ENCODE results near the gene FOXB1. TPM values are rescaled to one million over a fixed set of nuclear protein-coding genes. Genes with fewer than 3 reads are reported as not detected.

Gene FOXB1
- total RNA-seq, 3 donors from 2014 or later = not detected

GRCh38 chr15:60021589-60022378 is 17.7 kb downstream of the FOXB1 start:
- TF ChIP-seq POLR2AphosphoS5 (IDR thresholded peaks at IDR 0.05) = no peak
- no peak for TF ChIP-seq POLR2A (IDR thresholded peaks at IDR 0.05)
- no peak for TF ChIP-seq CTCF (IDR thresholded peaks at IDR 0.05)
- no peaks in the 10 kb centered on the region for H3K36me3 ChIP-seq
- intact Hi-C loops (cut with DNase I; ENCODE audit: low total_unique reads) = no loop called here
- H3K4me3 ChIP-seq = no peak overlapping the region
- no peak overlapping the region for H3K27ac ChIP-seq
- H3K4me1 ChIP-seq = no peaks in the 10 kb centered on the region
- DNase-seq (ENCODE audit: low spot score in 2 of 2) = no peak
- H3K9me3 ChIP-seq = peaks cover 7 to 14% of the 10 kb centered on the region in 2 donors
- H3K27me3 ChIP-seq = peaks cover 0 to 21% of the 10 kb centered on the region in 2 donors

GRCh38 chr15:60022379-60022741 is 18.2 kb downstream of the FOXB1 start:
- no peak overlapping the region for H3K4me3 ChIP-seq
- peaks cover 0 to 15% of the 10 kb centered on the region in 2 donors for H3K27me3 ChIP-seq
- H3K4me1 ChIP-seq = no peaks in the 10 kb centered on the region
- H3K36me3 ChIP-seq = no peaks in the 10 kb centered on the region
- H3K9me3 ChIP-seq = peaks cover 5 to 9% of the 10 kb centered on the region in 2 donors
- intact Hi-C loops (cut with DNase I; ENCODE audit: low total_unique reads) = no loop called here
- TF ChIP-seq POLR2A (IDR thresholded peaks at IDR 0.05) = no peak
- no peak for TF ChIP-seq CTCF (IDR thresholded peaks at IDR 0.05)
- no peak for TF ChIP-seq POLR2AphosphoS5 (IDR thresholded peaks at IDR 0.05)
- no peak overlapping the region for H3K27ac ChIP-seq
- DNase-seq (ENCODE audit: low spot score in 2 of 2) = no peak

- intact Hi-C loops (cut with DNase I; ENCODE audit: low total_unique reads) = no loop called here
- no peak for TF ChIP-seq POLR2AphosphoS5 (IDR thresholded peaks at IDR 0.05)
- TF ChIP-seq POLR2A (IDR thresholded peaks at IDR 0.05) = no peak
- TF ChIP-seq CTCF (IDR thresholded peaks at IDR 0.05) = no peak
- no peaks in the 10 kb centered on the region for H3K36me3 ChIP-seq
Observed at GRCh38 chr15:60026555-60026954, 22.4 kb downstream of the FOXB1 start.

GRCh38 chr15:60035344-60035743 is 31.2 kb downstream of the FOXB1 start:
- intact Hi-C loops (cut with DNase I; ENCODE audit: low total_unique reads) = no loop called here

More at GRCh38 chr15:60026555-60026954, 22.4 kb downstream of the FOXB1 start:
- H3K27ac ChIP-seq = no peak overlapping the region
- H3K9me3 ChIP-seq = no peaks in the 10 kb centered on the region
- no peak for DNase-seq (ENCODE audit: low spot score in 2 of 2)
- H3K4me3 ChIP-seq = no peak overlapping the region
- H3K4me1 ChIP-seq = no peaks in the 10 kb centered on the region
- peaks cover 0 to 4% of the 10 kb centered on the region in 2 donors for H3K27me3 ChIP-seq

More at GRCh38 chr15:60035344-60035743, 31.2 kb downstream of the FOXB1 start:
- no peaks in the 10 kb centered on the region for H3K9me3 ChIP-seq
- no peak overlapping the region for H3K27ac ChIP-seq
- TF ChIP-seq POLR2AphosphoS5 (IDR thresholded peaks at IDR 0.05) (no peak), POLR2A (IDR thresholded peaks at IDR 0.05) (no peak), CTCF (IDR thresholded peaks at IDR 0.05) (no peak)
- no peaks in the 10 kb centered on the region for H3K36me3 ChIP-seq
- peaks cover 0 to 11% of the 10 kb centered on the region in 2 donors for H3K27me3 ChIP-seq
- no peak overlapping the region for H3K4me3 ChIP-seq
- no peak for DNase-seq (ENCODE audit: low spot score in 2 of 2)
- H3K4me1 ChIP-seq = no peaks in the 10 kb centered on the region
